HL-60 (cell line): Measurements from ENCODE around the gene SMC4.

ENCODE experiments used
- POLR2AphosphoS5 ChIP-seq: IDR thresholded peaks from 2 replicates; pipeline ENCODE4 v1.6.1; 2012; ENCODE audit warnings: low read depth
- SPI1 ChIP-seq: IDR thresholded peaks from 2 replicates; pipeline ENCODE4 v1.6.1; 2012; ENCODE audit warnings: low read depth, mild to moderate bottlenecking, borderline replicate concordance
- TF ChIP-seq, protein P1 (sequence below): IDR thresholded peaks from one replicate; pipeline ENCODE4 v1.5.1; 2011; ENCODE audit warnings: low read length, control low read depth, inconsistent platforms; ENCODE audit not compliant: insufficient read depth
- TF ChIP-seq, protein P2 (sequence below): IDR thresholded peaks from 2 replicates; pipeline ENCODE4 v1.6.1; 2012; ENCODE audit warnings: low read depth; ENCODE audit not compliant: insufficient replicate concordance

DNA sequence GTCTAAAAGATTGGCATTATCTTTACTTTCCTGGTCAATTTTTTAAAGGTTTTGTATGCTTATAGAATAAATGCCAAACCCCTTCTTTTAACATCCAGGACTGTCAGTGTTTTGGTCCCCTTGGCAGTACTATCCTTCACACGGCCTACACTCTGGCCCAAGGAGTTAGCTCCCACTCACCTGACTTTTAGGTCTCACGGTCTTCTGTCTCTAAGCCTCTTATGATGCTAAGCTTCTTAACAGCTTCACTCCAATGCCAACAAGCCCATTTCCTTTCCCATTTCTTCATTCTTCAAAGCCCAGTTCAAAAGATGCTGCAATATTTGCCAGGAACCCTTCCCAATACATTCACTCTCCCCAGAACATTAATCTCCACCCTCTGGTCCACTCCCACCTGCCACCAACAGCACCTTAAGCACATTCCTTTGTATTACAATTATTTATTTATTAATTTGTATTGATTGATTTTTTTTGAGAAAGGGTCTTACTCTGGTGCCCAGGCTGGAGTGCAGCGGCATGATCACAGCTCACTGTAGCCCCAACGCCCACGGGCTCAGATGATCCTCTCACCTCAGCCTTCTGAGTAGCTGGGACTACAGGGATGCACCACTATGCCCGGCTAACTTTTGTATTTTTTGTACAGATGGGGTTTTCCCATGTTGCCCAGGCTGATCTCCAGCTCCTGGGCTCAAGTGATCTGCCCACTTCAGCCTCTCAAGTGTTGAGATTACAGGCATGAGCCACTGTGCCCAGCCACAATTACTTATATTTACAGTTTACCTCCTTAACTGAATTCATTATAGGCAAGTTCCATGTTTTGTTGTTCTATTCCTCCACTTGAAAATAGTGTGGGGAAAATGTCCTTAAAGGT lies 28.2 kb upstream of the SMC4 start:
- TF ChIP-seq, protein P1, sequence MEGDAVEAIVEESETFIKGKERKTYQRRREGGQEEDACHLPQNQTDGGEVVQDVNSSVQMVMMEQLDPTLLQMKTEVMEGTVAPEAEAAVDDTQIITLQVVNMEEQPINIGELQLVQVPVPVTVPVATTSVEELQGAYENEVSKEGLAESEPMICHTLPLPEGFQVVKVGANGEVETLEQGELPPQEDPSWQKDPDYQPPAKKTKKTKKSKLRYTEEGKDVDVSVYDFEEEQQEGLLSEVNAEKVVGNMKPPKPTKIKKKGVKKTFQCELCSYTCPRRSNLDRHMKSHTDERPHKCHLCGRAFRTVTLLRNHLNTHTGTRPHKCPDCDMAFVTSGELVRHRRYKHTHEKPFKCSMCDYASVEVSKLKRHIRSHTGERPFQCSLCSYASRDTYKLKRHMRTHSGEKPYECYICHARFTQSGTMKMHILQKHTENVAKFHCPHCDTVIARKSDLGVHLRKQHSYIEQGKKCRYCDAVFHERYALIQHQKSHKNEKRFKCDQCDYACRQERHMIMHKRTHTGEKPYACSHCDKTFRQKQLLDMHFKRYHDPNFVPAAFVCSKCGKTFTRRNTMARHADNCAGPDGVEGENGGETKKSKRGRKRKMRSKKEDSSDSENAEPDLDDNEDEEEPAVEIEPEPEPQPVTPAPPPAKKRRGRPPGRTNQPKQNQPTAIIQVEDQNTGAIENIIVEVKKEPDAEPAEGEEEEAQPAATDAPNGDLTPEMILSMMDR = no peak
- TF ChIP-seq SPI1 (no peak), POLR2AphosphoS5 (no peak)
- TF ChIP-seq, protein P2, sequence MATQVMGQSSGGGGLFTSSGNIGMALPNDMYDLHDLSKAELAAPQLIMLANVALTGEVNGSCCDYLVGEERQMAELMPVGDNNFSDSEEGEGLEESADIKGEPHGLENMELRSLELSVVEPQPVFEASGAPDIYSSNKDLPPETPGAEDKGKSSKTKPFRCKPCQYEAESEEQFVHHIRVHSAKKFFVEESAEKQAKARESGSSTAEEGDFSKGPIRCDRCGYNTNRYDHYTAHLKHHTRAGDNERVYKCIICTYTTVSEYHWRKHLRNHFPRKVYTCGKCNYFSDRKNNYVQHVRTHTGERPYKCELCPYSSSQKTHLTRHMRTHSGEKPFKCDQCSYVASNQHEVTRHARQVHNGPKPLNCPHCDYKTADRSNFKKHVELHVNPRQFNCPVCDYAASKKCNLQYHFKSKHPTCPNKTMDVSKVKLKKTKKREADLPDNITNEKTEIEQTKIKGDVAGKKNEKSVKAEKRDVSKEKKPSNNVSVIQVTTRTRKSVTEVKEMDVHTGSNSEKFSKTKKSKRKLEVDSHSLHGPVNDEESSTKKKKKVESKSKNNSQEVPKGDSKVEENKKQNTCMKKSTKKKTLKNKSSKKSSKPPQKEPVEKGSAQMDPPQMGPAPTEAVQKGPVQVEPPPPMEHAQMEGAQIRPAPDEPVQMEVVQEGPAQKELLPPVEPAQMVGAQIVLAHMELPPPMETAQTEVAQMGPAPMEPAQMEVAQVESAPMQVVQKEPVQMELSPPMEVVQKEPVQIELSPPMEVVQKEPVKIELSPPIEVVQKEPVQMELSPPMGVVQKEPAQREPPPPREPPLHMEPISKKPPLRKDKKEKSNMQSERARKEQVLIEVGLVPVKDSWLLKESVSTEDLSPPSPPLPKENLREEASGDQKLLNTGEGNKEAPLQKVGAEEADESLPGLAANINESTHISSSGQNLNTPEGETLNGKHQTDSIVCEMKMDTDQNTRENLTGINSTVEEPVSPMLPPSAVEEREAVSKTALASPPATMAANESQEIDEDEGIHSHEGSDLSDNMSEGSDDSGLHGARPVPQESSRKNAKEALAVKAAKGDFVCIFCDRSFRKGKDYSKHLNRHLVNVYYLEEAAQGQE = no peak
